ENCODE measurements around the gene CDC73. TPM values are rescaled to one million over a fixed set of nuclear protein-coding genes. Genes with fewer than 3 reads are reported as not detected.

CDC73 gene
- polyA plus RNA-seq, 1 donor (not counting 4 experiments of a cell fraction or from before 2014, with no cell fraction given), result 45.3 TPM

DNA sequence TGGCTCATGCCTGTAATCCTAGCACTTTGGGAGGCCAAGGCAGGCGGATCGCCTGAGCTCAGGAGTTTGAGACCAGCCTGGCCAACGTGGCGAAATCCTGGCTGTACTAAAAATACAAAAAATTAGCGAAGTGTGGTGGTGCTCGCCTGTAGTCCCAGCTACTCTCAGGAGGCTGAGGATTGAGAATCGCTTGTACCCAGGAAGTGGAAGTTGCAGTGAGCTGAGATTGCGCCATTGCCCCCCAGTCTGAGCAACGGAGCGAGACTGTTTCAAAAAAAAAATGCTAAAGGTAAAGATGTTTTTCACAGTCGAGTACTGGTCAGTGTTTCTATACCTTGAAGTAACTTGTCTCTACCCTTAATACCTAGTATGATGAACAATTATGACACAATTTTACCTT, 27.7 kb upstream of the CDC73 start:
- Histone ChIP-seq H3K4me1 (ENCODE audit: control insufficient read depth, extremely low read depth, insufficient read depth, low read length) (no peaks in the 10 kb centered on the region), H3K4me3 (ENCODE audit: control insufficient read depth in 2 of 3, extremely low read depth in 1 of 3, insufficient read depth in 2 of 3, low read depth in 1 of 3, low read length in 3 of 3) (no peak overlapping the region), H3K4me2 (ENCODE audit: control insufficient read depth, extremely low read depth, insufficient read depth, low read depth, low read length) (no peak overlapping the region), H3K9ac (ENCODE audit: control insufficient read depth, extremely low read depth, insufficient read depth, low read length) (no peak overlapping the region), H3K9me1 (ENCODE audit: control insufficient read depth, extremely low read depth, insufficient read depth, low read length) (no peaks in the 10 kb centered on the region), H3K27ac (ENCODE audit: control insufficient read depth, insufficient read depth, low read length) (no peak overlapping the region), H2AFZ (ENCODE audit: control insufficient read depth, low read length) (no peak overlapping the region), H3K9me3 (ENCODE audit: control insufficient read depth, low read depth, low read length) (no peaks in the 10 kb centered on the region), H3K27me3 (ENCODE audit: control insufficient read depth, extremely low read depth, insufficient read depth, low read length) (no peaks in the 10 kb centered on the region), H3K36me3 (ENCODE audit: control insufficient read depth in 2 of 2, extremely low read depth in 1 of 2, insufficient read depth in 2 of 2, low read length in 2 of 2) (peaks cover 2 to 8% of the 10 kb centered on the region in 2 experiments), H4K20me1 (ENCODE audit: control insufficient read depth, extremely low read depth, insufficient read depth, low read length) (no peaks in the 10 kb centered on the region), H3K79me2 (ENCODE audit: control insufficient read depth, insufficient read depth, low read length) (no peaks in the 10 kb centered on the region)
- dilution Hi-C loops (cut with MboI; ENCODE audit: extremely low pct_ligation_motif_present, low sequenced_read_pairs), result no loop called here
- FAIRE-seq, result no peak
- TF ChIP-seq EZH2 (IDR thresholded peaks at IDR 0.05; ENCODE audit: low read length), result no peak
- TF ChIP-seq, protein P1, sequence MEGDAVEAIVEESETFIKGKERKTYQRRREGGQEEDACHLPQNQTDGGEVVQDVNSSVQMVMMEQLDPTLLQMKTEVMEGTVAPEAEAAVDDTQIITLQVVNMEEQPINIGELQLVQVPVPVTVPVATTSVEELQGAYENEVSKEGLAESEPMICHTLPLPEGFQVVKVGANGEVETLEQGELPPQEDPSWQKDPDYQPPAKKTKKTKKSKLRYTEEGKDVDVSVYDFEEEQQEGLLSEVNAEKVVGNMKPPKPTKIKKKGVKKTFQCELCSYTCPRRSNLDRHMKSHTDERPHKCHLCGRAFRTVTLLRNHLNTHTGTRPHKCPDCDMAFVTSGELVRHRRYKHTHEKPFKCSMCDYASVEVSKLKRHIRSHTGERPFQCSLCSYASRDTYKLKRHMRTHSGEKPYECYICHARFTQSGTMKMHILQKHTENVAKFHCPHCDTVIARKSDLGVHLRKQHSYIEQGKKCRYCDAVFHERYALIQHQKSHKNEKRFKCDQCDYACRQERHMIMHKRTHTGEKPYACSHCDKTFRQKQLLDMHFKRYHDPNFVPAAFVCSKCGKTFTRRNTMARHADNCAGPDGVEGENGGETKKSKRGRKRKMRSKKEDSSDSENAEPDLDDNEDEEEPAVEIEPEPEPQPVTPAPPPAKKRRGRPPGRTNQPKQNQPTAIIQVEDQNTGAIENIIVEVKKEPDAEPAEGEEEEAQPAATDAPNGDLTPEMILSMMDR (optimal IDR thresholded peaks at IDR 0.05 in 1 of 3, IDR thresholded peaks at IDR 0.05 in 1 of 3, conservative IDR thresholded peaks at IDR 0.05 in 1 of 3; ENCODE audit: extremely low read depth in 1 of 3, insufficient read depth in 2 of 3, low read length in 3 of 3), result no peak
- no peak for DNase-seq (ENCODE audit: low read depth, low spot score)

DNA sequence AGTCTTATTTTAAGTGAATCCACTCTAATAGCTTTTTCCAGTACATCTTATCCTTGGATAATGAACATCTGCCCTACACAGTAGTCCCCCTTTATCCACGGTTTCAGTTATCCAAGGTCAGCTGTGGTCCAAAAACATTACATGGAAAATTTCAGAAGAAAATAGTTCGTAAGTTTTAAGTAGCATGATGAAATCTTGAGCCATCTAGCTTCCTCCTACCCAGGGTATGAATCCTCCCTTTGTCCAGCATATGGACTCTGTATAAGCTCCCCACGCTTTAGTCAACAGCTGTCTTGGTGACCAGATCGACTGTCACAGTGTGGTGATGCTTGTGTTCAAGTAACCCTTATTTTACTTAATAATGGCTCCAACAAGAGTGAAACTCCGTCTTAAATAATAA, 19.2 kb upstream of the CDC73 start:
- H3K27ac ChIP-seq (ENCODE audit: control insufficient read depth, insufficient read depth, low read length), result no peak overlapping the region
- peaks cover 8% of the 10 kb centered on the region for H3K4me1 ChIP-seq (ENCODE audit: control insufficient read depth, extremely low read depth, insufficient read depth, low read length)
- H3K79me2 ChIP-seq (ENCODE audit: control insufficient read depth, insufficient read depth, low read length), result peaks cover 24% of the 10 kb centered on the region
- no peak for FAIRE-seq
- dilution Hi-C loops (cut with MboI; ENCODE audit: extremely low pct_ligation_motif_present, low sequenced_read_pairs), result no loop called here
- H3K9ac ChIP-seq (ENCODE audit: control insufficient read depth, extremely low read depth, insufficient read depth, low read length), result no peak overlapping the region
- TF ChIP-seq, protein P1 (optimal IDR thresholded peaks at IDR 0.05 in 1 of 3, IDR thresholded peaks at IDR 0.05 in 1 of 3, conservative IDR thresholded peaks at IDR 0.05 in 1 of 3; ENCODE audit: extremely low read depth in 1 of 3, insufficient read depth in 2 of 3, low read length in 3 of 3), result no peak
- no peak for TF ChIP-seq EZH2 (IDR thresholded peaks at IDR 0.05; ENCODE audit: low read length)
- H3K9me1 ChIP-seq (ENCODE audit: control insufficient read depth, extremely low read depth, insufficient read depth, low read length), result no peaks in the 10 kb centered on the region
- no peak for DNase-seq (ENCODE audit: low read depth, low spot score)
- no peak overlapping the region for H3K4me3 ChIP-seq (ENCODE audit: control insufficient read depth in 2 of 3, extremely low read depth in 1 of 3, insufficient read depth in 2 of 3, low read depth in 1 of 3, low read length in 3 of 3)
- peaks cover 8 to 10% of the 10 kb centered on the region in 2 experiments for H3K36me3 ChIP-seq (ENCODE audit: control insufficient read depth in 2 of 2, extremely low read depth in 1 of 2, insufficient read depth in 2 of 2, low read length in 2 of 2)
- no peaks in the 10 kb centered on the region for H3K9me3 ChIP-seq (ENCODE audit: control insufficient read depth, low read depth, low read length)
- H3K27me3 ChIP-seq (ENCODE audit: control insufficient read depth, extremely low read depth, insufficient read depth, low read length), result no peaks in the 10 kb centered on the region
- no peak overlapping the region for H2AFZ ChIP-seq (ENCODE audit: control insufficient read depth, low read length)
- no peaks in the 10 kb centered on the region for H4K20me1 ChIP-seq (ENCODE audit: control insufficient read depth, extremely low read depth, insufficient read depth, low read length)
- no peak overlapping the region for H3K4me2 ChIP-seq (ENCODE audit: control insufficient read depth, extremely low read depth, insufficient read depth, low read depth, low read length)

Data from keratinocyte (primary cell).